ENCODE results near the gene HOMER1.

DNA sequence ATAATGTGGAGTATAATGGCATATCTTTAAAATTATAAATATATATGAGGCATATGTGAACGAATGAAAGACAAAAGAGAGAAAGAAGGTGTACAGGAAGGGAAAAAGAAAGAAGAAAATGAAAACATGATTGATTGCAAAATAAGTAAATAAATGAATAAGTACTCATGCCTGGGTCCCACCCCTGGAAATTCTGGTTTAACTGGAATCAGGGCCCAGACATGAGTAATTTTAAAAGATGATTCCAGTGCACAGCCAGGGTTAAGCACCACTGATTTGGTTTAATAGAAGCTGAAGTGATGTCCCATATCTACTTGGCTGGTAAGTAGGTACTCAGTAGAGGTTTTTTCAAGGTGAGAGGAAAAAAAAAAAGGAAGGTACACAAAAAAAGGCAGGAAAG lies 34.0 kb upstream of the HOMER1 start:
- TF ChIP-seq, protein P1, sequence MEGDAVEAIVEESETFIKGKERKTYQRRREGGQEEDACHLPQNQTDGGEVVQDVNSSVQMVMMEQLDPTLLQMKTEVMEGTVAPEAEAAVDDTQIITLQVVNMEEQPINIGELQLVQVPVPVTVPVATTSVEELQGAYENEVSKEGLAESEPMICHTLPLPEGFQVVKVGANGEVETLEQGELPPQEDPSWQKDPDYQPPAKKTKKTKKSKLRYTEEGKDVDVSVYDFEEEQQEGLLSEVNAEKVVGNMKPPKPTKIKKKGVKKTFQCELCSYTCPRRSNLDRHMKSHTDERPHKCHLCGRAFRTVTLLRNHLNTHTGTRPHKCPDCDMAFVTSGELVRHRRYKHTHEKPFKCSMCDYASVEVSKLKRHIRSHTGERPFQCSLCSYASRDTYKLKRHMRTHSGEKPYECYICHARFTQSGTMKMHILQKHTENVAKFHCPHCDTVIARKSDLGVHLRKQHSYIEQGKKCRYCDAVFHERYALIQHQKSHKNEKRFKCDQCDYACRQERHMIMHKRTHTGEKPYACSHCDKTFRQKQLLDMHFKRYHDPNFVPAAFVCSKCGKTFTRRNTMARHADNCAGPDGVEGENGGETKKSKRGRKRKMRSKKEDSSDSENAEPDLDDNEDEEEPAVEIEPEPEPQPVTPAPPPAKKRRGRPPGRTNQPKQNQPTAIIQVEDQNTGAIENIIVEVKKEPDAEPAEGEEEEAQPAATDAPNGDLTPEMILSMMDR (IDR thresholded peaks at IDR 0.05): no peak
- TF ChIP-seq POLR2A (IDR thresholded peaks at IDR 0.05): no peak
